ENCODE results near the gene SETD4.
"Not testable (repeated sequence)": the region's sequence is repeated elsewhere in the genome, so short reads cannot be mapped to it uniquely, and the experiment has no call there.

The SETD4 gene
- total RNA-seq = 17.1 reads per million, percentile 43 among the genes with 10 or more reads in this experiment

DNA sequence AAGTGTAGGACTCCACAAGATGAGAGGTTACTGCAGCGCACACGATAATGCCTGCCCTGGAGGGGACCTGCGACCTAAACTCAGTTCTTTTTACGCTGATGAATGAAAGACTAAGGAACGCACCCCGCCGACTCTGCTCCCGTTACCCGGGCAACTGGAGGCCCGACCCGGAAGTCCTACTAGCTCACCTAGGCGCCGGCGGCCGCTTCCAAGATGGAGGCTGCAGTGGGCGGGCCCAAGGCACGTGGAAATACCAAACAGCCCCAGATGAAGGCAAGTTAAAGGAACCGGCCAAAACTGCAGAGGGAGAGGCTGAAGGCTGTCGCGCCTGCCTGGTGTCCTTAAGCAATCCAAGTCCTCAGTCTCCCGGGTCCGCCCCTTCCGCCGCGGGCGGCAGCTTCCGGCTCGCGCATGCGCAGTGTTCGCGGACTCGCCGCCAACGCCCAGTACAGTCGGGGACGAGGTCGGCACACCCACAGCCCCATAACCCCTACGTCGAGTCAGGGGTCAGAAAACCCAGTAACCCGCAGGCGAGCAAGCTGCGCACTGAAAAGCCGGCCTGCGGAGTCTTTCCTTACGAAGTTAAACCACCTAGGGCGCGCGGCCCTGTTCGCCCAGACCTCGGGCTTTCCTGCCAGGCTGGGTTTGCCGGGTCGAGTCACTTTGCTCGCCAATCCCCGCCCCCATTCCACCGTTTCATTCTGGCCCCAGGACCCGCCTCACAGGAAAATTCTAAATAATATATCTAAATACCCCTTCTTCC is at the start of gene SETD4:
TSS of gene SETD4 (minus strand) at position 368 of the 763 bp plus-strand sequence. CDS start 1,638 bp downstream, outside the sequence.
- peak; percentile 89 for DNase-seq

DNA sequence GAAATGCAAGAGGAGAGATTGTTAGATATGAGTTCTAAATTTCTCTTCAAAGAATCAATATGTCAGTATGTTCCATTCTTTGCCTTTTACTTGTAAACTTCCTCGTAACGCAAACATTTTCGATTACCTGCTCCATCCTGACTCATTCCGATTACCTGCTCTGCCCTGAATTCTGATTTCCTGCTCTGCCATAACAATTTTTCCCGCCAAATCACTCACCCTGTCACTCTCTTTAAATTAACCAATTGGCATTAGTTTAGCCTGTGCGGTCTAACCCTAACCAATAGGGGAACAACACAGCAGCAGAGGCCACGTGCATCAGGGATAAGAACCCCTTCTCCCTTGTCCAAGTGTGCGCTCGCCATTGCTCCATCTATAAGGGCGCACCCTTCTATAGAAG is 49.5 kb upstream of the SETD4 start:
- no peak for DNase-seq

- DNase-seq = no peak
Measured at GRCh38 chr21:36105327-36105842, 45.1 kb upstream of the SETD4 start.

GRCh38 chr21:36104317-36105300 is 44.3 kb upstream of the SETD4 start:
- DNase-seq = peak; percentile 19

- no peak for DNase-seq
Measured at GRCh38 chr21:36103434-36103833, 43.1 kb upstream of the SETD4 start.

DNA sequence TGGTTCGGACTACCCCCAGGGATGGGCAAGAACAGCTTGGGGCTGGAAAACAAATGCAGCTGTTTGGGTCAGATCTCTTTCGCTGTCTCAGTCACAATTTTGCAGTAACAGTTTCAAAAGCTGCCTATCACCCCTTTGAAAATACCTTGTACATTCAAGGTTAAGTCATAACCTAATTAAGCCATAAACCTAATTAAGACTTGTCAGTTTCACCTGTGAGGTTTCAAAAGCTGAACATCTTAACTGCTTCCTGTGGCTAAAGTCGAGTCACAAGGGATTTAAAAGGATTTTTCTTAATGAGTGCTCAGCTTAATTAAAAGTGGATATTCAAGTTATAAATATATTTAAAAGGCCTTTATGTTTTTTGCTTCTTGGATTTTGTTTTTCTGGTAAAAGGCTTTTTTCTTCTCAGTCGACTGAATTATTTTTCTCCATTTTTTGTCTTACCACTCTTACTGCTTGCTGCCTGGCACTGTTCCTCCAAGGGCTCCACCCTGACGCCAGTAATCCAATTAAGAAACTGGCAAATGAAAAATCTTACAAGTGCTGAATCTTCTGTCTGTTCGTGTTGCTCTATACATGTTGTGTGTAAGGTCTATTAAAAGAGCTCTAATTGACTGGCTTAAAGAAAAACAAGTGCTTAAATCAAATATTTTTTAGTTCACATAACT is 40.8 kb upstream of the SETD4 start:
- DNase-seq = no peak

DNA sequence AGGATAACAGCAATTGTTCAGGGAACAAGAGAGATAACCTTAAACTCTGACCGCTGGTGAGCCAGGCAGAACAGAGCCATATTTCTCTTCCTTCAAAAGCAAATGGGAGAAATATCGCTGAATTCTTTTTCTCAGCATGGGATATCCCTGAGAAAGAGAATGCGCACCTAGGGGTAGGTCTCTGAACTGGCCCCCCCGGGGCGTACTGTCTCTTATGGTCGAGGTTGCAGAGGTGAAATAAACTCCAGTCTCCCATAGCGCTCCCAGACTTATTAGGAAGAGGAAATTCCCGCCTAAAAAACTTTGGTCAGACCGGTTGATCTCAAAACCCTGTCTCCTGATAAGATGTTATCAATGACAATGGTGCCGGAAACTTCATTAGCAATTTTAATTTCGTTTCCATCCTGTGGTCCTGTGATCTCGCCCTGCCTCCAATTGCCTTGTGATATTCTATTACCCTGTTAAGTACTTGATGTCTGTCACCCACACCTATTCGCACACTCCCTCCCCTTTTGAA is 39.4 kb upstream of the SETD4 start:
- DNase-seq = not testable (repeated sequence)

- DNase-seq = no peak
Measured at GRCh38 chr21:36099000-36099399, 38.7 kb upstream of the SETD4 start.

GRCh38 chr21:36098182-36098532 is 37.8 kb upstream of the SETD4 start:
- DNase-seq = no peak

DNA sequence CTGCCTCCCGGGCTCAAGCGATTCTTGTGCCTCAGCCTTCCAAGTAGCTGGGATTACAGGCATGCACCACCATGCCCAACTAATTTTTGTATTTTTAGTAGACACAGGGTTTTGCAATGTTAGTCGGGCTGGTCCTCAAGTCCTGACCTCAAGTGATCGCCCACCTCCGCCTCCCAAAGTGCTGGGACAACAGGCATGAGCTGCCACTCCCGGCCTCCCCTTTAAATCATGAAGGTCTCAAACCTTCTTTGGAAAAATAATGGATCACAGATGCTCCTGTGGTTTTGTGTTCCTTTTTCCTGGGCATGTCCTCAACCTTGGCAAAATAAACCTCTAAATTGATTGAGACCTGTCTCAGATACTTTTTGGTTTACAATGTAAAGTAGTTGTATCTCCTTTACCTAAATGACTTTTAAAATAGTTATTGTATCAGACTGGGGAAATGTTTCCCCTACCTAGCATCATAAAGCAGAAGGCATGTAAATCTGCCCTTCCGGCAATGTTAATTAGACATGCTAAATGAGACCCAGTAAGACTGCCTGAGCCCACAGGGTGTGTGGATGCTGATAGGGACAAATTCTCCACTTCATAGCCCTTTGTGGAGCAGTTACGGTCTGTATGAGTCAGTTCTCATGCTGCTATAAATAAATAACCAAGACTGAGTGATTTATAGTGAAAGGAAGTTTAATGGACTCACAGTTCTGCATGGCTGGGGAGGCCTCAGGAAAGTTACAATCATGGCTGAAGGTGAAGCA is 37.3 kb upstream of the SETD4 start:
- DNase-seq = no peak

DNA sequence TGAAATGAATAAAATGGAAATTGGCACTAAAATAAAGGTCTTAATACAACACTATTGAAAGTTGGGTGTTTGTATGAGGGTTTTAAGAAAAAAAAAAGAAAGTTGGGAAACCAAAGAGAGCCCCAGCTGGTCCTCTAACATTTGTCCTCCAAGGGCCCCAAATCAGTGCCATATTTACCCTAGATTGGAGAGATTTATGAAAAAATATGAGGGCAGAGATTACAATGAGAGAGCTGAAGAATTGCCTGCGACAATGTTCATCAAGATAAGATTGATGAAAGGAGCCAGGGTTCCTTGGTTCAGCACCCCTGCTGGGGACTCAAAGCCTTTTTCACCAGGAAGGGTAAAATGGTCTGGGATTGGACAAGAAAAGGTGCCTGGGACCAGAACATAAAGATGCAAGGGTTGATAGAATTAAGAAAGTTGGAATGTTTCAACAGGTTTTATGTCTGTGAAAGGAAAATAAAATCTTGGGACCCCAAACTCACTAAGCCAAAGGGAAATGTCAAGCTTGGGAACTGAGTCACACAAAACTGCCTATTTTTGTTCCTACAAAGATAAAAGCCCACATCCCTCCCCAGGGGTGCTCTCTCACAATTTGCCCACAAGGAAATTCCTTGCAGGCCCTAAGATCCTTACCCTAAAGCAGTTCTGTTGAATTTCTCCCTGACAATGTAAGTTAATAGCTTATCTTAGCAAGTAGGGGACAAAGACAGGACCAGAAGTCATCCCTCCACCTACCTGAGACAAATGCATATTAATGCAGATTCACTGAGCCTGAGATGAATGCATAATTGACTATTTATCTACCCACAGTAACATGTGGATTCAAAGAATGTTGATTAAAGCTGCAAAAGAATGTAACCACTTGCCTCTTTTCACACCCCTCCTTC is 36.3 kb upstream of the SETD4 start:
- DNase-seq = no peak

DNA sequence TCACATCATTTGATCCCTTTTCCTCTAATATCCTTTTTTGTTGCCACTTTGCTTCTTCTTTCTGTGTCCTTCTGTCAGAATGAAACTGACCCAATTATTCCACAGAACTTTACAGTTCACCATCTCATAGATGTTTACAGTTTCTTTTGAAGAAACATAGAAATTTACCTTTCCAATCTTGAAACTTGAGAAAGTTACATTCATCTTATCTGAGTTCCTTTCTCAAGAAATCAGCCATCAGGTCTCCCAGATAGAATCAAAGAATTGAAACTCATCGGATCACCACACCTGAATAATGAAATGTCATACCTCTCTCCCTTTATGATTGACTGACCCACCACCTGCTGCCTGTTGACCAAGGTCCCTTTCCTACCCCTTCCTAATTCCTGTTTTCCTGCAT is 33.2 kb upstream of the SETD4 start:
- DNase-seq = no peak

GRCh38 chr21:36092681-36093080 is 32.4 kb upstream of the SETD4 start:
- DNase-seq = no peak

- no peak for DNase-seq
Measured at GRCh38 chr21:36089946-36090345, 29.6 kb upstream of the SETD4 start.

- DNase-seq = no peak
Measured at GRCh38 chr21:36087362-36088138, 27.2 kb upstream of the SETD4 start.

- DNase-seq = no peak
Measured at GRCh38 chr21:36082237-36082664, 21.9 kb upstream of the SETD4 start.

DNA sequence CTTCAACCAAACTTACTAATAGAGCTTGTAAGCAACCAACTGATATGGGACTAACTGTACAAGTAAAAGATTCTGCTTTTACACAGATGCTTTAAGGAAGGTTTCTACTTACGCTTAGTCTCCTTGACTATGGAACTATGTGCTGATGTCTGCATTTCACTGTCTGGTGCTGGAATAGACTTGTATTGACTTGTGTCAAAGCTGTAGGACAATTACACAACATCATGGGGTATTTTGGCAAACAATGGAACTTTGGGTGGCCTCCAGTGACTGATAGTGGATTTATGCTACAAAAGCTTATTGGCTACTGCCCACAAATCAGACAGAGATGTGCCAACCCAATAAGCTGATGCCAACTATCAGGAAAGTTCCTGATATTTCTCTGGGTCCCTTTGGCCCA is 20.1 kb upstream of the SETD4 start:
- no peak for DNase-seq

DNA sequence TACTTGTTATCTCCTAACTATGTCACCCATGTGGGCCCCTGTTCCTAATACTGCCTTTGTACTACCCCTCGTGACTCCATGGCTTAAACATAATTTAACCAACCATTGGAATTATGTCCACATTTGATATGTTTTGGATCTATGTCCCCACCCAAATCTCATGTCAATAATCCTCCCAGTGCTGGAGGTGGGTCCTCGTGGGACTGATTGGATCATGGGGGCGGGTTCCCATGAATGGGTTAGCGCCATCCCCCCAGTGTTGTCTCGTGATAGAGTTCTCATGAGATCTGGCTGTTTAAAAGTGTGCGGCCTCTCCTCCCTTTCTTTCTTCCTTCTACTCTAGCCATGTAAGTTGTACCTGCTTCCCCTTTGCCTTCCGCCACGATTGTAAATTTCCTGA is 19.3 kb upstream of the SETD4 start:
- no peak for DNase-seq

GRCh38 chr21:36079010-36079649 is 18.8 kb upstream of the SETD4 start:
- DNase-seq = no peak

All from effector CD4-positive, alpha-beta T cell (primary cell).